LNCAP (cell line): ENCODE results near the gene AP2M1.

ENCODE experiments used
- TF ChIP-seq, protein P1 (sequence below): fragments of 450-650 bp; IDR thresholded peaks from 2 replicates; pipeline ENCODE4 v1.5.1; 2017; ENCODE audit warnings: mild to moderate bottlenecking

AP2M1 gene

GRCh38 chr3:184186184-184186901 lies 11.7 kb downstream of the AP2M1 start, which contains the start of gene ABCF3:
ABCF3 (plus strand) TSS chr3:184186199; CDS start chr3:184186208, 9 bp downstream.
- TF ChIP-seq, protein P1, sequence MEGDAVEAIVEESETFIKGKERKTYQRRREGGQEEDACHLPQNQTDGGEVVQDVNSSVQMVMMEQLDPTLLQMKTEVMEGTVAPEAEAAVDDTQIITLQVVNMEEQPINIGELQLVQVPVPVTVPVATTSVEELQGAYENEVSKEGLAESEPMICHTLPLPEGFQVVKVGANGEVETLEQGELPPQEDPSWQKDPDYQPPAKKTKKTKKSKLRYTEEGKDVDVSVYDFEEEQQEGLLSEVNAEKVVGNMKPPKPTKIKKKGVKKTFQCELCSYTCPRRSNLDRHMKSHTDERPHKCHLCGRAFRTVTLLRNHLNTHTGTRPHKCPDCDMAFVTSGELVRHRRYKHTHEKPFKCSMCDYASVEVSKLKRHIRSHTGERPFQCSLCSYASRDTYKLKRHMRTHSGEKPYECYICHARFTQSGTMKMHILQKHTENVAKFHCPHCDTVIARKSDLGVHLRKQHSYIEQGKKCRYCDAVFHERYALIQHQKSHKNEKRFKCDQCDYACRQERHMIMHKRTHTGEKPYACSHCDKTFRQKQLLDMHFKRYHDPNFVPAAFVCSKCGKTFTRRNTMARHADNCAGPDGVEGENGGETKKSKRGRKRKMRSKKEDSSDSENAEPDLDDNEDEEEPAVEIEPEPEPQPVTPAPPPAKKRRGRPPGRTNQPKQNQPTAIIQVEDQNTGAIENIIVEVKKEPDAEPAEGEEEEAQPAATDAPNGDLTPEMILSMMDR: no peak

GRCh38 chr3:184186902-184187207 lies 12.2 kb downstream of the AP2M1 start:
- TF ChIP-seq, protein P1: no peak

DNA sequence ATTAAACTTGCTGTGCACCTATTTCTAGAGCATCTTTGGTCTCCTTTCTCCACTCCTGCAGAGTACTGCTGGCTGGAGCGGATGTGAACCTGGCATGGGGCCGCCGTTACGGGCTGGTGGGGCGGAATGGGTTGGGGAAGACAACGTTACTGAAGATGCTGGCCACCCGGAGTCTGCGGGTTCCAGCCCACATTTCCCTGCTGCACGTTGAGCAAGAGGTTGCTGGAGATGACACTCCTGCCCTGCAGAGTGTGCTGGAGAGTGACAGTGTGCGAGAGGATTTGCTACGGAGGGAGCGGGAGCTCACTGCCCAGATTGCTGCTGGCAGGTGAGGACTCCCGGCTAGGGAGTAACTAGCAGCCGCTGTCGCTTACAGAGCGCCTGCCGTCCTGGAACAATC lies 13.4 kb downstream of the AP2M1 start:
- TF ChIP-seq, protein P1: no peak

DNA sequence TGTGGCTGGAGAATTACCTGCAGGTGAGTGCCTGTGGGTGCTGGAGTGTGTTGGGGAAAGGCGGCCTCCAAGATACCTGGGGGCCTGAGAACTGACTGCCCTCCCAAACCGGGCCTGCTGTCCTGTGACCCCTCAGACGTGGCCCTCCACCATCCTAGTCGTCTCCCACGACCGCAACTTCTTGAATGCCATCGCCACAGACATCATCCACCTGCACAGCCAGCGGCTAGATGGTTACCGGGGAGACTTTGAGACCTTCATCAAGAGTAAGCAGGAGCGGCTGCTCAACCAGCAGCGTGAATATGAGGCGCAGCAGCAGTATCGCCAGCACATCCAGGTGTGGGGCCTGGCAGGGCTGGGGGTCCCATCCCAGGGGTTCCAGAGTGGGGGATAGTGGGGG lies 14.8 kb downstream of the AP2M1 start:
- TF ChIP-seq, protein P1: no peak

- TF ChIP-seq, protein P1: no peak
Observed at GRCh38 chr3:184192889-184193288, 18.2 kb downstream of the AP2M1 start.

DNA sequence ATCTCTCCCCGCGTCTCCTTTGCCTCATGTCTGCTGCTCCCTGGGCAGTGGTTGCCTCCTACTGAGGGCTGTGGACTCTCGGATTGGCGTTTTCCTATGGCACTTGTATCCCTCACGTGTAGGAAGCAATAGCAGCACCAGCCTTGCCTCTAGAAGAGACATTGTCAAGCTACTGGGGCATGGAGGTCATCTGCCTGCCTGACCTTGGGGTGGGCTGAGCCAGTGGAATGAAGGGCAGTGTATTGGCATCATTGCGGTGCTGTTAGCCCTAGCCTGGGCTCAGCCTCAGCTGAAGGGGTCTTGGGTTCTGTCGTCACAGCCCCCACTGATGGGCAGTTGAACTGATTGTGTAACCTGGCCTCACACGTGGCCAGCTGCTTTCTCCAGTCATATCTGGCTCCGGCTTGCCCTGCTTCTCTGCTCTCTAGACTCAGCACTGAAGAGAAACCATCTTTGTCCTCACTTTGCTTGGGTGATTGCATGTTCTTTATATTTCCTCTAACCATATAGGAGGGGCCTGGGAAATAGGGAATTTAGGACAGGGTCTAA lies 19.4 kb downstream of the AP2M1 start:
- TF ChIP-seq, protein P1: no peak

DNA sequence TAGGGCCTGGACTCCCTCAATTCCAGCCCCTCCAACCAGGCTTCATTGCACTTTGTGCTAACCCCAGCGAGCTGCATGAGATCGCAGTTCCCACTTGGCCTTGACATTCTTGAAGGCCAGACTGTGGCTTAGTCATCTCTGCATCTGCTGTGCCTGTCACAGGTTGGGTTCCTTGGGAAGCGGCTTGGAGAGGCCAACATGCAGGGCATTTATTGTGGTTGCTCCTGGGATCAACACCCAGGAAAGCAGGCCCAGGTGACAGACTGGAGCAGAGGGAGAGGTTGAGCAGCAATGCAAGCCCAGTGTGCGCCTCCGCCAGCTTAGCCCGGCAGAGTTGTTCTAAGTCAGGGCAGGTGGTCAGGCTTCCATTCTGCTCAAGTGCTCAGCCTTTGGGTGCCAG lies 21.9 kb downstream of the AP2M1 start:
- TF ChIP-seq, protein P1: no peak
